ENCODE results near the gene PRR7. TPM values are rescaled to one million over a fixed set of nuclear protein-coding genes. Genes with fewer than 3 reads are reported as not detected.

The PRR7 gene
- total and polyA plus RNA-seq, 7 donors: 0.39 to 3.8 (median 1.8) TPM

GRCh38 chr5:177452688-177453638, 6.3 kb downstream of the PRR7 start:
- Histone ChIP-seq H3K27ac (no peak overlapping the region), H3K9me3 (no peaks in the 10 kb centered on the region), H3K4me3 (no peak overlapping the region), H3K36me3 (ENCODE audit: insufficient read depth in 1 of 2, low read depth in 1 of 2) (no peaks in the 10 kb centered on the region), H3K4me1 (peaks cover 17% of the 10 kb centered on the region), H3K27me3 (ENCODE audit: insufficient read depth in 3 of 3, low read length in 2 of 3) (peaks cover 0 to 45% (median 5%) of the 10 kb centered on the region in 3 donors)
- TF ChIP-seq CTCF (IDR thresholded peaks at IDR 0.05): no peak
- DNase-seq (no peak), ATAC-seq (no peak)
- intact Hi-C loops (cut with DNase I): loop anchor here (1.0 to 10.0 kb wide), 3 partner anchors 49 to 341 kb away; partner anchors contain the start of gene MXD3 (in 1 of the 2)
- WGBS, 3 donors: 69 to 77% (median 71%) methylated on average over 17 of the region's 17 CpGs

GRCh38 chr5:177453852-177454396, 7.3 kb downstream of the PRR7 start:
- TF ChIP-seq CTCF (IDR thresholded peaks at IDR 0.05): no peak
- peaks cover 15% of the 10 kb centered on the region for H3K4me1 ChIP-seq
- H3K4me3 ChIP-seq: peak overlapping the region; percentile 70
- peaks cover 0 to 36% (median 0%) of the 10 kb centered on the region in 3 donors for H3K27me3 ChIP-seq (ENCODE audit: insufficient read depth in 3 of 3, low read length in 2 of 3)
- WGBS, 3 donors: 10 to 11% (median 11%) methylated on average over 27 to 31 of the region's 31 CpGs
- DNase-seq: no peak
- intact Hi-C loops (cut with DNase I): loop anchor here (1.0 to 10.0 kb wide), 6 partner anchors 47 to 342 kb away; partner anchors contain the start of gene MXD3 (in 1 of the 2)
- H3K36me3 ChIP-seq (ENCODE audit: insufficient read depth in 1 of 2, low read depth in 1 of 2): peaks cover 0 to 4% of the 10 kb centered on the region in 2 donors
- no peaks in the 10 kb centered on the region for H3K9me3 ChIP-seq
- no peak overlapping the region for H3K27ac ChIP-seq
- ATAC-seq: no peak

- peaks cover 0 to 31% (median 0%) of the 10 kb centered on the region in 3 donors for H3K27me3 ChIP-seq (ENCODE audit: insufficient read depth in 3 of 3, low read length in 2 of 3)
- H3K9me3 ChIP-seq: no peaks in the 10 kb centered on the region
- TF ChIP-seq CTCF (IDR thresholded peaks at IDR 0.05): peak; percentile 91
- DNase-seq: peak; percentile 92 to 96
- H3K4me1 ChIP-seq: peaks cover 15% of the 10 kb centered on the region
- H3K4me3 ChIP-seq: peak overlapping the region; percentile 70
- intact Hi-C loops (cut with DNase I): loop anchor here (1.0 to 10.0 kb wide), 6 partner anchors 46 to 342 kb away; partner anchors contain the start of gene MXD3 (in 1 of the 2)
- peaks cover 0 to 4% of the 10 kb centered on the region in 2 donors for H3K36me3 ChIP-seq (ENCODE audit: insufficient read depth in 1 of 2, low read depth in 1 of 2)
- ATAC-seq: peak; percentile 71 to 80 (median 76)
- peak overlapping the region; percentile 79 for H3K27ac ChIP-seq
- 0 to 1% (median 0%) methylated on average over 51 to 84 of the region's 84 CpGs for WGBS, 3 donors
Measured at GRCh38 chr5:177454397-177455035, 7.9 kb downstream of the PRR7 start.

- Histone ChIP-seq H3K9me3 (no peaks in the 10 kb centered on the region), H3K36me3 (ENCODE audit: insufficient read depth in 1 of 2, low read depth in 1 of 2) (peaks cover 0 to 4% of the 10 kb centered on the region in 2 donors), H3K4me1 (peaks cover 15% of the 10 kb centered on the region), H3K4me3 (peak overlapping the region; percentile 70), H3K27ac (peak overlapping the region; percentile 79), H3K27me3 (ENCODE audit: insufficient read depth in 3 of 3, low read length in 2 of 3) (peaks cover 0 to 26% (median 0%) of the 10 kb centered on the region in 3 donors)
- 0 to 1% (median 1%) methylated on average over 52 to 80 of the region's 80 CpGs for WGBS, 3 donors
- peak; percentile 69 to 75 (median 72) for ATAC-seq
- peak; percentile 67 for TF ChIP-seq CTCF (IDR thresholded peaks at IDR 0.05)
- DNase-seq: peak; percentile 82 to 89
- intact Hi-C loops (cut with DNase I): loop anchor here (2.0 to 10.0 kb wide), 2 partner anchors 46 to 140 kb away; partner anchors contain the start of gene MXD3 (in 1 of the 2)
Measured at GRCh38 chr5:177455036-177455660, 8.5 kb downstream of the PRR7 start.

Data from psoas muscle (tissue), 8 donors.